Gastrocnemius medialis (tissue), 4 donors: Measurements from ENCODE around the gene DEGS1.

Experiments used
- CTCF ChIP-seq, 5 experiments: fragments of 450-650 bp in 3 of 5; fragments of 200-600 bp in 2 of 5; sonication (generic) in 2 of 5; IDR thresholded peaks in 4 of 5; conservative IDR thresholded peaks in 1 of 5; 1 replicate in 4 of 5; 2 replicates in 1 of 5; pipeline ENCODE4 v1.5.1; 2016 to 2019; ENCODE audit warnings: antibody characterized with exemption in 5 of 5, mild to moderate bottlenecking in 3 of 5, moderate library complexity in 3 of 5
- POLR2A ChIP-seq, 2 donors: fragments of 450-650 bp; IDR thresholded peaks; one replicate each; pipeline ENCODE4 v1.6.1; 2017; ENCODE audit warnings: antibody characterized with exemption in 2 of 2, mild to moderate bottlenecking in 2 of 2, moderate library complexity in 2 of 2

GRCh38 chr1:224172229-224172628, 10.8 kb upstream of the DEGS1 start:
- TF ChIP-seq CTCF (IDR thresholded peaks at IDR 0.05 in 4 of 5, conservative IDR thresholded peaks at IDR 0.05 in 1 of 5) (no peak), POLR2A (IDR thresholded peaks at IDR 0.05) (no peak)
